AG04449 (cell line): ENCODE data around the gene ERG.

Experiments used
- CTCF ChIA-PET: fragments of 350-600 bp; formaldehyde crosslinking; extraction: SDS; loops from one replicate; lab custom pipeline; 2021; ENCODE audit warnings: antibody characterized with exemption; lab: Yijun Ruan, JAX
- POLR2A ChIA-PET: fragments of 400-600, 350-600 bp; formaldehyde crosslinking; extraction: SDS; loops from one replicate; lab custom pipeline; 2020; ENCODE audit warnings: antibody characterized with exemption, inconsistent platforms; lab: Yijun Ruan, JAX
- DNase-seq: peaks from one replicate; pipeline ENCODE4 v3.0.0-alpha.2; 2010; ENCODE audit warnings: low read depth, low spot score
- H3K4me3 ChIP-seq: 2 replicates; pipeline ENCODE4 v1.5.1; 2011; ENCODE audit warnings: low read depth, mild to moderate bottlenecking, control low read depth, low read length
- CTCF ChIP-seq: IDR thresholded peaks from one replicate; pipeline ENCODE4 v1.5.1; 2011; ENCODE audit warnings: mild to moderate bottlenecking, moderate library complexity, low read length, control low read depth, inconsistent platforms; ENCODE audit not compliant: insufficient read depth; ENCODE audit errors: missing control alignments

The ERG gene

GRCh38 chr21:38384238-38384560, 114.1 kb downstream of the ERG start:
- CTCF ChIA-PET = interaction anchor here (1.3 kb wide), 1 partner anchor 27 kb away, joined by 4 read pairs; no protein-coding TSS in a partner anchor

GRCh38 chr21:38383411-38384237, 114.7 kb downstream of the ERG start:
- H3K4me3 ChIP-seq = no peak overlapping the region
- ChIA-PET CTCF (no interaction called here), POLR2A (no interaction called here)
- TF ChIP-seq CTCF = no peak
- no peak for DNase-seq

More at GRCh38 chr21:38384238-38384560, 114.1 kb downstream of the ERG start:
- no peak for DNase-seq
- TF ChIP-seq CTCF = no peak
- no peak overlapping the region for H3K4me3 ChIP-seq
- POLR2A ChIA-PET = no interaction called here

GRCh38 chr21:38380481-38381137, 117.7 kb downstream of the ERG start:
- CTCF ChIA-PET = interaction anchor here (0.7 to 1.5 kb wide), 7 partner anchors 8 to 221 kb away, joined by 3 to 5 read pairs (median 4); no protein-coding TSS in a partner anchor
- H3K4me3 ChIP-seq = no peak overlapping the region
- POLR2A ChIA-PET = no interaction called here
- no peak for DNase-seq
- TF ChIP-seq CTCF = no peak

- H3K4me3 ChIP-seq = no peak overlapping the region
- TF ChIP-seq CTCF = no peak
- ChIA-PET POLR2A (no interaction called here), CTCF (interaction anchor here (1.0 to 2.0 kb wide), 2 partner anchors 10 to 23 kb away, joined by 3 to 8 read pairs; no protein-coding TSS in a partner anchor)
- DNase-seq = no peak
These were observed 119.1 kb downstream of the ERG start for GRCh38 chr21:38379147-38379546.

GRCh38 chr21:38377165-38378088, 120.8 kb downstream of the ERG start:
- no peak for DNase-seq
- CTCF ChIA-PET = no interaction called here
- POLR2A ChIA-PET = interaction anchor here (0.6 kb wide), 1 partner anchor 1165 kb away, joined by 3 read pairs; no protein-coding TSS in a partner anchor
- H3K4me3 ChIP-seq = no peak overlapping the region
- no peak for TF ChIP-seq CTCF
